ENCODE data around the gene DIDO1. TPM values are rescaled to one million over a fixed set of nuclear protein-coding genes. Genes with fewer than 3 reads are reported as not detected.

The DIDO1 gene
- total RNA-seq, 1 donor from 2014 or later, result 71.2 TPM

DNA sequence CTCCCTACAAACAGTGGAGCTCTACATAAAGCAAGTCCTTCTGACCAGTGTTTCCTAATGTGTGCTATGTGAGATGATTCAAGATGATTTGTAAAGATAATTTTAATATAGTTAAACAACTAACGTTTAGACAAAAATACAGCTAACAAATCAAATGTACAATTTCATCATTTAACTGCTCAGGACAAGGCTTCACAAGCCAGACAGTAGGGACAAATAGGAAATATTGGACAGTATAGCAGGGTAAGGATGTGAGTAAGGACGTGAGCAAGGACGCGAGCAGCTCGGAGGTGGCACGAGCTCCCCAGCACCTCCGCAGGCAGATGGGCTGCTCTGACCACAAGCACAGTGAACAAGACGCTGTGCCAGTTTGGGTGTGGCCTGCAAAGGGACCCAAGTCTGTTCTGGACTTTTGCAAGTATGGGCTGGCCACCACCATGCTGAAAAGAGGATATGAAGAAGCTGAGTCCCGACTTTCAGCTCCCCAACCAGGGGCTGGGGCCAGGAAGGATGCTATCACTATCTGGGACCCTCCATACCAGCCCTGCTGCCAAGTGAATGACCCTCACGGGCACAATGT, 14.5 kb downstream of the DIDO1 start:
- peak overlapping the region; percentile 56 for H3K27ac Mint-ChIP-seq
- no peaks in the 10 kb centered on the region for H3K9me3 Mint-ChIP-seq (ENCODE audit: low read depth)
- H3K36me3 Mint-ChIP-seq (ENCODE audit: insufficient read depth), result peaks cover 22% of the 10 kb centered on the region
- TF ChIP-seq, protein P1, sequence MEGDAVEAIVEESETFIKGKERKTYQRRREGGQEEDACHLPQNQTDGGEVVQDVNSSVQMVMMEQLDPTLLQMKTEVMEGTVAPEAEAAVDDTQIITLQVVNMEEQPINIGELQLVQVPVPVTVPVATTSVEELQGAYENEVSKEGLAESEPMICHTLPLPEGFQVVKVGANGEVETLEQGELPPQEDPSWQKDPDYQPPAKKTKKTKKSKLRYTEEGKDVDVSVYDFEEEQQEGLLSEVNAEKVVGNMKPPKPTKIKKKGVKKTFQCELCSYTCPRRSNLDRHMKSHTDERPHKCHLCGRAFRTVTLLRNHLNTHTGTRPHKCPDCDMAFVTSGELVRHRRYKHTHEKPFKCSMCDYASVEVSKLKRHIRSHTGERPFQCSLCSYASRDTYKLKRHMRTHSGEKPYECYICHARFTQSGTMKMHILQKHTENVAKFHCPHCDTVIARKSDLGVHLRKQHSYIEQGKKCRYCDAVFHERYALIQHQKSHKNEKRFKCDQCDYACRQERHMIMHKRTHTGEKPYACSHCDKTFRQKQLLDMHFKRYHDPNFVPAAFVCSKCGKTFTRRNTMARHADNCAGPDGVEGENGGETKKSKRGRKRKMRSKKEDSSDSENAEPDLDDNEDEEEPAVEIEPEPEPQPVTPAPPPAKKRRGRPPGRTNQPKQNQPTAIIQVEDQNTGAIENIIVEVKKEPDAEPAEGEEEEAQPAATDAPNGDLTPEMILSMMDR (IDR thresholded peaks at IDR 0.05; ENCODE audit: unreplicated experiment), result no peak
- H3K4me3 Mint-ChIP-seq (ENCODE audit: low read depth), result no peak overlapping the region
- H3K4me1 Mint-ChIP-seq (ENCODE audit: low read depth), result peaks cover 19% of the 10 kb centered on the region
- no peak for DNase-seq (ENCODE audit: low spot score, unreplicated experiment)
- no peaks in the 10 kb centered on the region for H3K27me3 Mint-ChIP-seq

DNA sequence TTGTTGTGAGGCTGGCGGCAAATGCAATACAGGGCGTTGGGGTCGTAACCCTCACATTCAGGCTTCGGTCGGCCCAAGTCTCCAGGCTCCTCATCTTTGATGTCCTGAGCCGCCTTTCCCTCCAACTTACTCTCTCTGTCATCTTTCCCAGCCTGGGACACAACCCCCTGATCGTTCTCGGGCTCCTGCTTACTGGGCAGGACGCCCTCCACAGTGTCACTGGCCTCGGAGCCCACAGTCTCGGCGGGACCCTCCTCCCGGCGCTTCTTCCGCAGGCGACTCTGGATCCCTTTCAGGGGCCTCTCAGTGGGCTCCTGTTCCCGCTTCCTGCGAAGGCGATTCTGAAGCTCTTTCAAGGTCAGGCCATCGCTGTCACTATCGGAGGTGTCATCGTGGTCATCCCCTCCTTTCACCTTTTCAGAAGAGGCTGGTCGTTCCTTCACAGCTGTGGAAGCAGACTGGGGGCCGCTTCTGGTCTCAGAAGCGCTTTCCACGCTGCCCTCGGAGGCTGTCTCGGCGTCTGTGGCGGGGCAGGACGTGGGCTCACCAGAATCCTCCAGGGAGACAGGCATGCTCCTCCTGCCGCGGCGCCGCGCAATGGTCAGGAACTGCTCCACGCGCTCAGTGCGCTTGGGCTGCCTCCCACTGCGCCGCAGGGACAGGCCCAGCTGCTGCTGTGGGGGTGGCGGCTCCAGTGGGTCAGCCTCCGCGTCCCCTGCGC, 15.4 kb downstream of the DIDO1 start:
- Mint-ChIP-seq H3K4me3 (ENCODE audit: low read depth) (no peak overlapping the region), H3K27me3 (no peaks in the 10 kb centered on the region), H3K9me3 (ENCODE audit: low read depth) (no peaks in the 10 kb centered on the region), H3K4me1 (ENCODE audit: low read depth) (peaks cover 15% of the 10 kb centered on the region), H3K27ac (peak overlapping the region; percentile 33), H3K36me3 (ENCODE audit: insufficient read depth) (peaks cover 30% of the 10 kb centered on the region)
- DNase-seq (ENCODE audit: low spot score, unreplicated experiment), result no peak
- TF ChIP-seq, protein P1 (IDR thresholded peaks at IDR 0.05; ENCODE audit: unreplicated experiment), result no peak

DNA sequence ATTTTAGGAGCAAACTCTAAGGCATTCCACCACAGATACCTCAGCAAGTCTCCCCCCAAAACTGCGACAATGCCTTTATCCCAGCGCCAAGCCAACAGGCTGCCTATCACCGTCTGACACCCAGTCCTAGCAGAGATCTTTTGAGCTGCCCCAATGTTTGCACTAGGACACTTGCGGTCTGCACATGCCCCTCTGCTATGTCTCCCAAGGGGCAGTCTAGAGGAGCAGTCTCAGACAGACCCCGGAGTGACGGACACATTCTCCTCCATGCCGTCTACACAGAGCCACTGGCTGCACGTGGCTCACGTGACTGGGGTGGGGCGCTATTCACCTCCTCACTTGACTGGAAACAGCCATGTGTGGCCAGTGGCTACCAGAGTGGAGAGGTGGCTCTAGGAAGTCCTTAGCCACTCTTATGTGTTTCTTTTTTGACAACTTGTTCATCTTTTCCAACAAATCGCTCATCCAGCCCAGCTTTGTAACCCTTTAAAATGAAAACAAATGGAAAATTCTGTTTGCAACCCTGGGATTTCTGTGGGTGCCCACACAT, 16.0 kb downstream of the DIDO1 start:
- H3K9me3 Mint-ChIP-seq (ENCODE audit: low read depth), result no peaks in the 10 kb centered on the region
- no peak overlapping the region for H3K4me3 Mint-ChIP-seq (ENCODE audit: low read depth)

DNA sequence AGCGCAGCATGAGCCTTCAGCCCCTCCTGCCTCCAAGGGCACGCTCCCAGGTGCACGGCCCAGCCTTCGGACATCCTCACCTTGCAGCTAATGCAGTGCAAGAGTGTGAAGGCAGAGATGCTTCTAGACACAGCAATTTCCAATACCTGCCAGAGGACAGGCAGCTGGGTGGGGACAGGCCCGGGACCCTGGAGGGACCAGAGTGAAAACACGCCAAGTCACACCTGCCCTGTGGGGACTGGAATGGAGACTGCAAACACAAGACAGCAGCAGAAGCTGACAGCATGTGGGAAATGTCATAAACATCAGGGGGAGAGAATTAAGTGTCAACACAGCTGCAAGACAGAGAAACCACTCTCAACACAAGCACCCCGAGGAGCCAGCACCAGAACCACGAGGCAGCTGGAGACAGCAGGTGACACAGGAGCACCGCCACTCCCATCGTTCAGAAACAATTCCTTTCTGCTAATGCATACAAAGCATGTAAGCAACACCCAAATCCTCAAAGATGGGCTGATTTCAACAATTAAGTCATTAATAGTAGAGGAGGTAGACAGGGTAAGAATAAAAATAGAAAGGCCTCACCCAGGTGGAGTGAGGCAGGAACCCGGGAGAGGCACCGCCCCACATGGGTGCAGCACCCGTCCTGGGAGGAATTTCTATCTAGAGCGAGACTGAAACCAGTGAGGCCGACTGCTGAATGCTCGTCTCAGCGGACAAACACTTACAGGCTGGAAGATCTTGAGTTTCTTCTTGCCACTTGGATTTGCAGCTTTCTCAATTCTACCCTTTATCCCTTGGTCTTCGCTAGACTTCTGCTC, 17.1 kb downstream of the DIDO1 start:
- TF ChIP-seq, protein P1 (IDR thresholded peaks at IDR 0.05; ENCODE audit: unreplicated experiment), result no peak
- Mint-ChIP-seq H3K4me3 (ENCODE audit: low read depth) (no peak overlapping the region), H3K9me3 (ENCODE audit: low read depth) (no peaks in the 10 kb centered on the region), H3K36me3 (ENCODE audit: insufficient read depth) (peaks cover 43% of the 10 kb centered on the region), H3K4me1 (ENCODE audit: low read depth) (peaks cover 11% of the 10 kb centered on the region), H3K27me3 (no peaks in the 10 kb centered on the region), H3K27ac (no peak overlapping the region)
- DNase-seq (ENCODE audit: low spot score, unreplicated experiment), result no peak

More for the DNA sequence above, 16.0 kb downstream of the DIDO1 start:
- peaks cover 15% of the 10 kb centered on the region for H3K4me1 Mint-ChIP-seq (ENCODE audit: low read depth)
- DNase-seq (ENCODE audit: low spot score, unreplicated experiment), result no peak
- TF ChIP-seq, protein P1 (IDR thresholded peaks at IDR 0.05; ENCODE audit: unreplicated experiment), result no peak
- H3K27me3 Mint-ChIP-seq, result no peaks in the 10 kb centered on the region
- H3K36me3 Mint-ChIP-seq (ENCODE audit: insufficient read depth), result peaks cover 34% of the 10 kb centered on the region
- no peak overlapping the region for H3K27ac Mint-ChIP-seq

Data from progenitor cell of endocrine pancreas (in vitro differentiated cells).